ENCODE data around the gene CA10.

Gene CA10

GRCh38 chr17:52030052-52030451 lies 128.5 kb downstream of the CA10 start:
- DNase-seq (ENCODE audit: low read depth, low spot score) = no peak
- no peak overlapping the region for H3K4me3 ChIP-seq (ENCODE audit: low read depth, low read length)
- TF ChIP-seq CTCF (IDR thresholded peaks at IDR 0.05; ENCODE audit: low read depth, low read length) = no peak
- in situ Hi-C loops (cut with HindIII; ENCODE audit: low sequenced_read_pairs) = no loop called here

GRCh38 chr17:52027620-52028295 lies 130.8 kb downstream of the CA10 start:
- TF ChIP-seq CTCF (IDR thresholded peaks at IDR 0.05; ENCODE audit: low read depth, low read length) = no peak
- in situ Hi-C loops (cut with HindIII; ENCODE audit: low sequenced_read_pairs) = no loop called here
- no peak overlapping the region for H3K4me3 ChIP-seq (ENCODE audit: low read depth, low read length)
- peak; percentile 54 for DNase-seq (ENCODE audit: low read depth, low spot score)

GRCh38 chr17:52027081-52027480 lies 131.4 kb downstream of the CA10 start:
- in situ Hi-C loops (cut with HindIII; ENCODE audit: low sequenced_read_pairs) = no loop called here
- no peak overlapping the region for H3K4me3 ChIP-seq (ENCODE audit: low read depth, low read length)
- TF ChIP-seq CTCF (IDR thresholded peaks at IDR 0.05; ENCODE audit: low read depth, low read length) = no peak
- DNase-seq (ENCODE audit: low read depth, low spot score) = no peak

GRCh38 chr17:52026075-52026474 lies 132.4 kb downstream of the CA10 start:
- TF ChIP-seq CTCF (IDR thresholded peaks at IDR 0.05; ENCODE audit: low read depth, low read length) = no peak
- DNase-seq (ENCODE audit: low read depth, low spot score) = no peak
- H3K4me3 ChIP-seq (ENCODE audit: low read depth, low read length) = no peak overlapping the region
- in situ Hi-C loops (cut with HindIII; ENCODE audit: low sequenced_read_pairs) = no loop called here

GRCh38 chr17:52025236-52025635 lies 133.3 kb downstream of the CA10 start:
- TF ChIP-seq CTCF (IDR thresholded peaks at IDR 0.05; ENCODE audit: low read depth, low read length) = no peak
- DNase-seq (ENCODE audit: low read depth, low spot score) = peak; percentile 22
- H3K4me3 ChIP-seq (ENCODE audit: low read depth, low read length) = no peak overlapping the region
- in situ Hi-C loops (cut with HindIII; ENCODE audit: low sequenced_read_pairs) = no loop called here

- DNase-seq (ENCODE audit: low read depth, low spot score) = peak; percentile 2
- TF ChIP-seq CTCF (IDR thresholded peaks at IDR 0.05; ENCODE audit: low read depth, low read length) = no peak
- H3K4me3 ChIP-seq (ENCODE audit: low read depth, low read length) = no peak overlapping the region
- in situ Hi-C loops (cut with HindIII; ENCODE audit: low sequenced_read_pairs) = no loop called here
Measured at GRCh38 chr17:52024300-52024870, 134.1 kb downstream of the CA10 start.
